Fibroblast of lung (primary cell): Measurements from ENCODE around the gene ESPNL. TPM values are rescaled to one million over a fixed set of nuclear protein-coding genes. Genes with fewer than 3 reads are reported as not detected.

ENCODE experiments used
- DNase-seq, 2 donors: peaks; one replicate each; pipeline versions ENCODE4 v3.0.0 to v3.0.0-alpha.2; 2010; ENCODE audit warnings: low read depth in 2 of 2
- H2AFZ ChIP-seq: 2 replicates; pipeline ENCODE4 v1.5.1; 2012; ENCODE audit warnings: low read length, control low read depth, inconsistent platforms
- H3K27ac ChIP-seq: 2 replicates; pipeline ENCODE4 v1.5.1; 2011; ENCODE audit warnings: low read length, control low read depth; ENCODE audit not compliant: insufficient read depth
- H3K27me3 ChIP-seq: 2 replicates; pipeline ENCODE4 v1.5.1; 2011; ENCODE audit warnings: mild to moderate bottlenecking, low read length; ENCODE audit not compliant: control insufficient read depth, insufficient read depth
- H3K36me3 ChIP-seq: 2 replicates; pipeline ENCODE4 v1.5.1; 2011; ENCODE audit warnings: low read length; ENCODE audit not compliant: control insufficient read depth, insufficient read depth
- H3K4me1 ChIP-seq: 2 replicates; pipeline ENCODE4 v1.5.1; 2011; ENCODE audit warnings: low read length; ENCODE audit not compliant: control insufficient read depth, insufficient read depth; ENCODE audit errors: extremely low read depth
- H3K4me2 ChIP-seq: 2 replicates; pipeline ENCODE4 v1.5.1; 2011; ENCODE audit warnings: low read length, control low read depth; ENCODE audit not compliant: insufficient read depth; ENCODE audit errors: extremely low read depth
- H3K4me3 ChIP-seq, 4 experiments: fragments of 200-600 bp in 1 of 4; sonication (generic) in 1 of 4; replicated peaks in 1 of 4; 2 replicates each; pipeline ENCODE4 v1.5.1; 2011 to 2016; ENCODE audit warnings: low read length in 4 of 4, low read depth in 3 of 4, mild to moderate bottlenecking in 3 of 4, control low read depth in 2 of 4, inconsistent platforms in 1 of 4, mixed read lengths in 1 of 4; ENCODE audit not compliant: insufficient read depth in 1 of 4; ENCODE audit errors: control extremely low read depth in 1 of 4
- H3K79me2 ChIP-seq: 2 replicates; pipeline ENCODE4 v1.5.1; 2012; ENCODE audit warnings: mild to moderate bottlenecking, low read length, inconsistent platforms; ENCODE audit not compliant: control insufficient read depth, insufficient read depth
- H3K9ac ChIP-seq: 2 replicates; pipeline ENCODE4 v1.5.1; 2011; ENCODE audit warnings: mild to moderate bottlenecking, low read length, control low read depth; ENCODE audit not compliant: insufficient read depth
- H3K9me3 ChIP-seq: 2 replicates; pipeline ENCODE4 v1.5.1; 2012; ENCODE audit warnings: low read depth, low read length; ENCODE audit not compliant: control insufficient read depth, insufficient read depth
- H4K20me1 ChIP-seq: 2 replicates; pipeline ENCODE4 v1.5.1; 2011; ENCODE audit warnings: low read length; ENCODE audit not compliant: control insufficient read depth, insufficient read depth; ENCODE audit errors: extremely low read depth
- EZH2 ChIP-seq: IDR thresholded peaks from 2 replicates; pipeline ENCODE4 v1.5.1; 2012; ENCODE audit warnings: low read length, control low read depth, mild to moderate bottlenecking; ENCODE audit errors: missing control alignments
- polyA plus RNA-seq, 2 donors: library from polyadenylated mRNA; depleted of rRNA in 1 of 2; stranded (reverse) in 1 of 2; unstranded in 1 of 2; fragments of >200 nt; gene quantifications; 2 replicates each; pipeline ENCODE4 v1.2.1, GENCODE V29; 2011 to 2012; ENCODE audit warnings: missing spikeins in 1 of 2
- total RNA-seq: library from RNA; depleted of rRNA; stranded (reverse); fragments of >200 nt; gene quantifications from 2 replicates; pipeline ENCODE4 v1.2.1, GENCODE V29; 2014
- TF ChIP-seq, protein P1 (sequence below), 2 donors: IDR thresholded peaks in 1 of 2; conservative IDR thresholded peaks in 1 of 2; 1 replicate in 1 of 2; 2 replicates in 1 of 2; pipeline ENCODE4 v1.5.1; 2011 to 2012; ENCODE audit warnings: low read length in 2 of 2, control low read depth in 1 of 2, inconsistent platforms in 1 of 2, low read depth in 1 of 2, mild to moderate bottlenecking in 1 of 2

Gene ESPNL
- total and polyA plus RNA-seq, 2 donors (not counting 1 experiment from before 2014, with no cell fraction given) = 0.79 to 2.8 TPM

DNA sequence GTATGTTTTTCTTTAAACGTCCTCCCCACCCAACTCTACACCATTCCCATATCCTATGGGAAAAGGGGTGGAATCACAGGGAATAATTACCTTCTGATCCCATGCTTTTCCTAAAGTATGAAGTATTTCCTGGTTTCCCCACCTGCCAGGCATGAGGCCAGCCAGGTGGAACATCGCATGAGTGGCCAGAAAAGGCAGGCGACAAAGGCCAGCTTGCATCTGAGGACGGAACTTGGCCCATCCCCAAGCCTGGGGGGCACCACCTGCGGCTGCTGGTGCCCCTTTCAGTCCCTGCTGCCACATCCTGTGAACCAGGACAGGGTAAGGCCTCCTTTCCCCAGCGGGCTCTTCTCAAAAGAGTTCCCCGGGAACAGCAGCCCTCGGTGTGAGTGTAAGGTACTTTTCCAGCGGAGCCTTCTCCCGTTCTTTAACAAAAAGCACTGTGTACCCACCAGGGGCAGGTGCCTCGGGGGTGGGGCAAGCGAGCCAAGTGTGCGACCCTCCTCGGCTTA lies 57.4 kb downstream of the ESPNL start:
- Histone ChIP-seq H3K4me2 (no peak overlapping the region), H3K9me3 (no peaks in the 10 kb centered on the region)

DNA sequence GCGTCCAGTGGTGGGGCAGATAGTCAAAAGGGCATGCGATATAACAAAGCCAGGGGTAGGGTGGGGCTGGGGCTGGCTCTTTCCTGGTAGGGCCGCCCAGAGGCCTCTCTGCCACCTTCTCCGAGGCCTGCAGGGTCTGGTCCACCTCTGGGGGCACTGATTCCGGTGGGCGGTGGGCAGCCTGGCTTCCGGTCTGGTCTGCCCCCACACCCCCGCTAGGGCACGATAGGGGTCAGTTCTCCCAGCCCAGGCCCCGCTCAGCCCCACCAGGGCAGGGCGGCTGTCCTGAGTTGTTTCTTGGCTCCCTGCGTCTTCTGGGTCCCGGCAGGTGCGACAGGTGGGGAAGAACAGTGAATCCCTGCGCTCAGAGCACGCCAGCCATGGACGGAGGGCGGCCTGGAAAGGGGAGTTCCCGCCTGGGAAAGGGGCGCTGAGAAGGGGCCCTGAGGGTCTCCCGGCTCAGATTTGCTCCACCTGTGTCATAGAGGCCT lies 57.9 kb downstream of the ESPNL start:
- H3K9ac ChIP-seq = no peak overlapping the region
- H4K20me1 ChIP-seq = no peaks in the 10 kb centered on the region
- DNase-seq = no peak
- no peak overlapping the region for H2AFZ ChIP-seq
- no peaks in the 10 kb centered on the region for H3K9me3 ChIP-seq
- H3K4me3 ChIP-seq = no peak overlapping the region
- no peak overlapping the region for H3K4me2 ChIP-seq
- H3K27ac ChIP-seq = no peak overlapping the region
- no peaks in the 10 kb centered on the region for H3K36me3 ChIP-seq
- no peaks in the 10 kb centered on the region for H3K27me3 ChIP-seq
- peaks cover 21% of the 10 kb centered on the region for H3K4me1 ChIP-seq
- H3K79me2 ChIP-seq = no peaks in the 10 kb centered on the region
- no peak for TF ChIP-seq EZH2
- TF ChIP-seq, protein P1, sequence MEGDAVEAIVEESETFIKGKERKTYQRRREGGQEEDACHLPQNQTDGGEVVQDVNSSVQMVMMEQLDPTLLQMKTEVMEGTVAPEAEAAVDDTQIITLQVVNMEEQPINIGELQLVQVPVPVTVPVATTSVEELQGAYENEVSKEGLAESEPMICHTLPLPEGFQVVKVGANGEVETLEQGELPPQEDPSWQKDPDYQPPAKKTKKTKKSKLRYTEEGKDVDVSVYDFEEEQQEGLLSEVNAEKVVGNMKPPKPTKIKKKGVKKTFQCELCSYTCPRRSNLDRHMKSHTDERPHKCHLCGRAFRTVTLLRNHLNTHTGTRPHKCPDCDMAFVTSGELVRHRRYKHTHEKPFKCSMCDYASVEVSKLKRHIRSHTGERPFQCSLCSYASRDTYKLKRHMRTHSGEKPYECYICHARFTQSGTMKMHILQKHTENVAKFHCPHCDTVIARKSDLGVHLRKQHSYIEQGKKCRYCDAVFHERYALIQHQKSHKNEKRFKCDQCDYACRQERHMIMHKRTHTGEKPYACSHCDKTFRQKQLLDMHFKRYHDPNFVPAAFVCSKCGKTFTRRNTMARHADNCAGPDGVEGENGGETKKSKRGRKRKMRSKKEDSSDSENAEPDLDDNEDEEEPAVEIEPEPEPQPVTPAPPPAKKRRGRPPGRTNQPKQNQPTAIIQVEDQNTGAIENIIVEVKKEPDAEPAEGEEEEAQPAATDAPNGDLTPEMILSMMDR (conservative IDR thresholded peaks at IDR 0.05 in 1 of 2, IDR thresholded peaks at IDR 0.05 in 1 of 2; ENCODE audit: low read depth in 1 of 2, low read length in 2 of 2) = no peak

More for the DNA sequence above, 57.4 kb downstream of the ESPNL start:
- H3K9ac ChIP-seq = no peak overlapping the region
- no peaks in the 10 kb centered on the region for H3K36me3 ChIP-seq
- DNase-seq = no peak
- TF ChIP-seq, protein P1 (conservative IDR thresholded peaks at IDR 0.05 in 1 of 2, IDR thresholded peaks at IDR 0.05 in 1 of 2; ENCODE audit: low read depth in 1 of 2, low read length in 2 of 2) = no peak
- TF ChIP-seq EZH2 = no peak
- H3K27me3 ChIP-seq = no peaks in the 10 kb centered on the region
- no peaks in the 10 kb centered on the region for H3K79me2 ChIP-seq
- no peak overlapping the region for H3K27ac ChIP-seq
- no peaks in the 10 kb centered on the region for H4K20me1 ChIP-seq
- H3K4me1 ChIP-seq = peaks cover 25% of the 10 kb centered on the region
- H3K4me3 ChIP-seq = no peak overlapping the region
- H2AFZ ChIP-seq = no peak overlapping the region

DNA sequence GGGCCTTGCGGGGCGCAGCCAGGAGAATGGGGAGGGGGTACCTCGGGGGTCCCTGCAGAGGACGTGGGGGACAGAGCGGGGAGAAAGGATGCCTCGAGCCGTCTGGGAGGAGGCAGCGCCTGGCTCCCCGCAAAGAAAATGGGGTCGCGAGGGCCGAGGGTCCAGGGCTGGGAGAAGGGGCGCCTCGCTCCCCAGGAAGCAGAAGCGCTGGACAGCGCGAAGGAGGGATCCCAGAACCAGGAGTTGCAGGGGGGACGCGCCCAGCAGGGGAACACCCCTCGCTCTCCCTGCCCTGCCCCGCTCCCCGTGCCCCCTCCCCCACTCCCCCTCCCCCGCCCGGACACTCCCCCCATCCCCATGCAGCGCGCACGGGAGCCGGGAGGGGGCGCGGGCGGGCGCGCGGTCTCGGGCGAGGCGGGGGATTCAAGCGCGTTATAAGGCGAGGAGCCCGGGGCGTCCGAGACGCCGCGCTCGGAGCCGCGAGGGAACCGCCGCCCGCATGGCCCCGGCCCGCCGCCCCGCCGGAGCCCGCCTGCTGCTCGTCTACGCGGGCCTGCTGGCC lies 58.5 kb downstream of the ESPNL start, which contains the start of gene ERFE:
ERFE (plus strand) TSS at position 462 of the 562 bp plus-strand sequence; CDS start at position 500, 38 bp downstream.
- Histone ChIP-seq H3K4me1 (peaks cover 20% of the 10 kb centered on the region), H3K4me3 (peak within 1 kb of the TSS; percentile 22 to 37 (median 24)), H3K27me3 (no peaks in the 10 kb centered on the region), H3K79me2 (no peaks in the 10 kb centered on the region), H3K27ac (peak within 1 kb of the TSS; percentile 19), H2AFZ (no peak within 1 kb of the TSS), H4K20me1 (no peaks in the 10 kb centered on the region), H3K9ac (peak within 1 kb of the TSS; percentile 61), H3K4me2 (peak within 1 kb of the TSS; percentile 70), H3K9me3 (no peaks in the 10 kb centered on the region), H3K36me3 (no peaks in the 10 kb centered on the region)
- peak; percentile 29 to 34 for DNase-seq
- TF ChIP-seq, protein P1 (conservative IDR thresholded peaks at IDR 0.05 in 1 of 2, IDR thresholded peaks at IDR 0.05 in 1 of 2; ENCODE audit: low read depth in 1 of 2, low read length in 2 of 2) = peak; percentile 16 to 30
- no peak for TF ChIP-seq EZH2
